PC-3 (cell line): ENCODE measurements around the gene TSPAN11. TPM values are rescaled to one million over a fixed set of nuclear protein-coding genes. Genes with fewer than 3 reads are reported as not detected.

Experiments used
- ATAC-seq: fragments of 200-7000 bp; cut with Tn5 transposase; 2 replicates; pipeline ENCODE4 v1.9.1; 2020; ENCODE audit warnings: mild to moderate bottlenecking, moderate library complexity
- BruUV-seq: library from RNA; stranded (reverse); fragments of 400-500 nt; replicated peaks from 2 replicates; lab custom pipeline; 2021; lab: Mats Ljungman, UMichigan
- CTCF ChIA-PET: fragments of 300-600 bp; sonication (Branson Sonifier 250); formaldehyde crosslinking; loops from one replicate; lab custom pipeline; 2022; ENCODE audit warnings: antibody characterized with exemption; lab: Charles Lee
- POLR2A ChIA-PET: fragments of 300-600 bp; sonication (Branson Sonifier 250); formaldehyde crosslinking; loops from one replicate; lab custom pipeline; 2022; ENCODE audit warnings: antibody characterized with exemption; ENCODE audit not compliant: unreplicated experiment; lab: Charles Lee
- DNase-seq: peaks from one replicate; pipeline ENCODE4 v3.0.0-alpha.2; 2015
- H2AFZ ChIP-seq: fragments of 300-600 bp; sonication (generic); 2 replicates; pipeline ENCODE4 v1.6.0; 2016; ENCODE audit warnings: antibody characterized with exemption, low read length
- H3F3A ChIP-seq: fragments of 300-600 bp; sonication (generic); one replicate; pipeline ENCODE4 v1.6.0; 2017; ENCODE audit warnings: antibody characterized with exemption, low read length, control low read depth, mild to moderate bottlenecking; ENCODE audit not compliant: unreplicated experiment
- H3K27ac ChIP-seq: fragments of 300-600 bp; sonication (generic); 2 replicates; pipeline ENCODE4 v1.5.1; 2016; ENCODE audit warnings: mild to moderate bottlenecking, low read length
- H3K27me3 ChIP-seq: fragments of 300-600 bp; sonication (generic); 2 replicates; pipeline ENCODE4 v1.6.1; 2016; ENCODE audit warnings: low read length, mixed read lengths
- H3K36me3 ChIP-seq: fragments of 300-600 bp; sonication (generic); 2 replicates; pipeline ENCODE4 v1.6.1; 2016; ENCODE audit warnings: low read depth, mixed run types, low read length, mixed read lengths
- H3K4me1 ChIP-seq: fragments of 300-600 bp; sonication (generic); 2 replicates; pipeline ENCODE4 v1.5.1; 2016; ENCODE audit warnings: low read length; ENCODE audit not compliant: insufficient read depth
- H3K4me2 ChIP-seq: fragments of 300-600 bp; sonication (generic); 2 replicates; pipeline ENCODE4 v1.6.0; 2016; ENCODE audit warnings: low read length
- H3K4me3 ChIP-seq: fragments of 300-600 bp; sonication (generic); 2 replicates; pipeline ENCODE4 v1.5.1; 2016; ENCODE audit warnings: mild to moderate bottlenecking, low read length, mixed read lengths
- H3K79me2 ChIP-seq: fragments of 300-600 bp; sonication (generic); 2 replicates; pipeline ENCODE4 v1.6.1; 2017; ENCODE audit warnings: low read length, mixed read lengths
- H3K9ac ChIP-seq: fragments of 300-600 bp; sonication (generic); 2 replicates; pipeline ENCODE4 v1.6.0; 2016; ENCODE audit warnings: mild to moderate bottlenecking, low read length
- H3K9me2 ChIP-seq: fragments of 300-600 bp; sonication (generic); replicated peaks from 2 replicates; pipeline ENCODE4 v1.6.1; 2016; ENCODE audit warnings: mixed run types, low read length, mixed read lengths
- H3K9me3 ChIP-seq: fragments of 300-600 bp; sonication (generic); 2 replicates; pipeline ENCODE4 v1.6.1; 2016; ENCODE audit warnings: low read length, mixed read lengths
- H4K20me1 ChIP-seq: fragments of 300-600 bp; sonication (generic); 2 replicates; pipeline ENCODE4 v1.6.1; 2016; ENCODE audit warnings: low read length, mixed read lengths
- CTCF ChIP-seq: fragments of 300-600 bp; sonication (generic); conservative IDR thresholded peaks from 2 replicates; pipeline ENCODE4 v1.5.1; 2017; ENCODE audit warnings: antibody characterized with exemption, low read depth, mild to moderate bottlenecking, low read length
- EZH2 ChIP-seq: fragments of 300-600 bp; sonication (generic); IDR thresholded peaks from one replicate; pipeline ENCODE4 v1.6.1; 2017; ENCODE audit warnings: antibody characterized with exemption, mild to moderate bottlenecking, low read length; ENCODE audit not compliant: unreplicated experiment
- EZH2phosphoT487 ChIP-seq: fragments of 300-600 bp; sonication (generic); IDR thresholded peaks from 2 replicates; pipeline ENCODE4 v1.6.1; 2018; ENCODE audit warnings: mild to moderate bottlenecking, antibody characterized with exemption, low read length, borderline replicate concordance
- intact Hi-C: fragments of 100-400 bp; cut with micrococcal nuclease; formaldehyde crosslinking; loops from 2 replicates; pipeline ENCODE4 v1.9.0; 2023
- total RNA-seq: library from RNA; depleted of rRNA; stranded (reverse); fragments of >200 nt; gene quantifications from 2 replicates; pipeline ENCODE4 v1.2.3, GENCODE V29; 2014

Gene TSPAN11
- total RNA-seq, 1 experiment from 2014 or later: not detected

GRCh38 chr12:31008241-31008761 lies 81.8 kb downstream of the TSPAN11 start:
- H3F3A ChIP-seq: no peaks in the 10 kb centered on the region
- intact Hi-C loops: no loop called here
- no peaks in the 10 kb centered on the region for H4K20me1 ChIP-seq
- no peak overlapping the region for H3K4me3 ChIP-seq
- no peaks in the 10 kb centered on the region for H3K36me3 ChIP-seq
- DNase-seq (no peak), ATAC-seq (no peak)
- TF ChIP-seq CTCF (no peak), EZH2 (no peak), EZH2phosphoT487 (no peak)
- H3K4me2 ChIP-seq: no peak overlapping the region
- no TSS peak for BruUV-seq
- POLR2A ChIA-PET: no interaction called here
- H3K27me3 ChIP-seq: no peaks in the 10 kb centered on the region
- no peak overlapping the region for H3K9ac ChIP-seq
- H3K79me2 ChIP-seq: peaks cover 12% of the 10 kb centered on the region; the same call in 1 of the 2 replicates
- H3K9me3 ChIP-seq: no peaks in the 10 kb centered on the region
- no peak overlapping the region for H2AFZ ChIP-seq
- peaks cover 40% of the 10 kb centered on the region for H3K4me1 ChIP-seq
- CTCF ChIA-PET: no interaction called here
- H3K27ac ChIP-seq: no peak overlapping the region
- H3K9me2 ChIP-seq: no peaks in the 10 kb centered on the region

- H3K4me1 ChIP-seq: peaks cover 31% of the 10 kb centered on the region
- H3K79me2 ChIP-seq: peaks cover 7% of the 10 kb centered on the region; the same call in 1 of the 2 replicates
- TF ChIP-seq EZH2: no peak
- TF ChIP-seq CTCF: no peak
- TF ChIP-seq EZH2phosphoT487: no peak
- BruUV-seq: no TSS peak
- H3K36me3 ChIP-seq: no peaks in the 10 kb centered on the region
- no peak overlapping the region for H3K27ac ChIP-seq
- CTCF ChIA-PET: no interaction called here
- no peak for ATAC-seq
- no peak overlapping the region for H3K4me2 ChIP-seq
- H3K4me3 ChIP-seq: no peak overlapping the region
- no peak overlapping the region for H2AFZ ChIP-seq
- no peak overlapping the region for H3K9ac ChIP-seq
- H3K9me3 ChIP-seq: no peaks in the 10 kb centered on the region
- POLR2A ChIA-PET: no interaction called here
- H3K27me3 ChIP-seq: no peaks in the 10 kb centered on the region
- intact Hi-C loops: no loop called here
- no peaks in the 10 kb centered on the region for H3K9me2 ChIP-seq
- no peaks in the 10 kb centered on the region for H3F3A ChIP-seq
- no peaks in the 10 kb centered on the region for H4K20me1 ChIP-seq
- no peak for DNase-seq
Measured at GRCh38 chr12:31008961-31009840, 82.7 kb downstream of the TSPAN11 start.

GRCh38 chr12:31009976-31010375 lies 83.4 kb downstream of the TSPAN11 start:
- no peak for ATAC-seq
- no peaks in the 10 kb centered on the region for H3F3A ChIP-seq
- no peak overlapping the region for H3K27ac ChIP-seq
- no peaks in the 10 kb centered on the region for H3K9me3 ChIP-seq
- intact Hi-C loops: no loop called here
- no peak for DNase-seq
- CTCF ChIA-PET: no interaction called here
- H3K9ac ChIP-seq: no peak overlapping the region
- H2AFZ ChIP-seq: no peak overlapping the region
- no TSS peak for BruUV-seq
- POLR2A ChIA-PET: no interaction called here
- no peak overlapping the region for H3K4me2 ChIP-seq
- H3K79me2 ChIP-seq: no peaks in the 10 kb centered on the region
- H3K9me2 ChIP-seq: no peaks in the 10 kb centered on the region
- no peak overlapping the region for H3K4me3 ChIP-seq
- no peak for TF ChIP-seq CTCF
- TF ChIP-seq EZH2: no peak
- no peak for TF ChIP-seq EZH2phosphoT487
- no peaks in the 10 kb centered on the region for H3K36me3 ChIP-seq
- peaks cover 24% of the 10 kb centered on the region for H3K4me1 ChIP-seq
- no peaks in the 10 kb centered on the region for H3K27me3 ChIP-seq
- H4K20me1 ChIP-seq: no peaks in the 10 kb centered on the region
